ENCODE data around the gene GAB3. TPM values are rescaled to one million over a fixed set of nuclear protein-coding genes. Genes with fewer than 3 reads are reported as not detected.
A peak's percentile ranks its signal among the peaks of the same experiment; 100 is the strongest.

The GAB3 gene
- total and polyA plus RNA-seq, 9 of the 15 experiments (the other 6 are each of a cell fraction or from before 2014, with no cell fraction given): 16.1 to 31.4 (median 20.2) TPM

DNA sequence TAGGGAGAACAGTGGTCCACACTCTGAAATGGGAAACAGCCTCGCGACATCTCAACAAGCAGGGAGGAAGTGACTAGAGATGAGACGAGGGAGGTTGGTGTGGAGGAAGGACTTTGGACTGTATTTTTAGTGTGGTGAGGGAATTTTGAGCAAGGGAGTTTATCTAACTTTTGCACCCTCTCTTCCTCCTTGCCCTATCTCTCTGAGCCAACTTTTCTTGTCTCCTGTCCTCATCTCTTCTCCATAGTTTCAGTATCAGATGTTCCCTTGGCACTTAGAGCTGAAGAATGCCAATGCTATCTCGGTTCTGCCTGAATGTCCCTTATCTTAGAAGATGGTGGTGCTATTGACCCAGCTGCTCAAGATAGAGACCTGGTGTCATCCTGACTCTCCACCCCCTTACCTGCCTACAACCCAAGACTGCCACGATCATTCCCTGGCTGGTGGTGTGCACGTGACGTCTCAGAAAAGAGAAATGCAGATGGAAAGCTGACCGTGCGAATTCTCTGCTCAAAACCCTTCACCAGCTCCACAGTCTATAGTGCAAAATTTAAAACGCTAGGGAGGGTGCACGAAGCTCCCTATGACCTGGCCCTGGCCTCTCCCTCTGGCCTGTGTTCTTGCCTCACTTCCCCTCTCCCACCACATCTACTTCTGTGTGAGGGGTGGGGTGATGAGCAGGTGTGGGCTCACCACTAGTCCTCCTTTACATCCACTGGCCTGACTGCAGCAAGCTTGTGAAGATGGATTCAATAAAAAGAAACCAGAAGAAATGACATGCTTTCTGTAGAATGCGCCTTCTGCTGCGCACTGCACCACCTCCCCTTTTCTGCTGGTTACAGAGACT, 33.5 kb upstream of the GAB3 start (continued):
- TF ChIP-seq EP300 (IDR thresholded peaks at IDR 0.05; ENCODE audit: low read length): peak; percentile 53; the same call in 1 of the 2 replicates
- TF ChIP-seq, protein P1, sequence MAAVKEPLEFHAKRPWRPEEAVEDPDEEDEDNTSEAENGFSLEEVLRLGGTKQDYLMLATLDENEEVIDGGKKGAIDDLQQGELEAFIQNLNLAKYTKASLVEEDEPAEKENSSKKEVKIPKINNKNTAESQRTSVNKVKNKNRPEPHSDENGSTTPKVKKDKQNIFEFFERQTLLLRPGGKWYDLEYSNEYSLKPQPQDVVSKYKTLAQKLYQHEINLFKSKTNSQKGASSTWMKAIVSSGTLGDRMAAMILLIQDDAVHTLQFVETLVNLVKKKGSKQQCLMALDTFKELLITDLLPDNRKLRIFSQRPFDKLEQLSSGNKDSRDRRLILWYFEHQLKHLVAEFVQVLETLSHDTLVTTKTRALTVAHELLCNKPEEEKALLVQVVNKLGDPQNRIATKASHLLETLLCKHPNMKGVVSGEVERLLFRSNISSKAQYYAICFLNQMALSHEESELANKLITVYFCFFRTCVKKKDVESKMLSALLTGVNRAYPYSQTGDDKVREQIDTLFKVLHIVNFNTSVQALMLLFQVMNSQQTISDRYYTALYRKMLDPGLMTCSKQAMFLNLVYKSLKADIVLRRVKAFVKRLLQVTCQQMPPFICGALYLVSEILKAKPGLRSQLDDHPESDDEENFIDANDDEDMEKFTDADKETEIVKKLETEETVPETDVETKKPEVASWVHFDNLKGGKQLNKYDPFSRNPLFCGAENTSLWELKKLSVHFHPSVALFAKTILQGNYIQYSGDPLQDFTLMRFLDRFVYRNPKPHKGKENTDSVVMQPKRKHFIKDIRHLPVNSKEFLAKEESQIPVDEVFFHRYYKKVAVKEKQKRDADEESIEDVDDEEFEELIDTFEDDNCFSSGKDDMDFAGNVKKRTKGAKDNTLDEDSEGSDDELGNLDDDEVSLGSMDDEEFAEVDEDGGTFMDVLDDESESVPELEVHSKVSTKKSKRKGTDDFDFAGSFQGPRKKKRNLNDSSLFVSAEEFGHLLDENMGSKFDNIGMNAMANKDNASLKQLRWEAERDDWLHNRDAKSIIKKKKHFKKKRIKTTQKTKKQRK (IDR thresholded peaks at IDR 0.05; ENCODE audit: borderline replicate concordance, low read depth, low read length): no peak
- TF ChIP-seq POLR2B (IDR thresholded peaks at IDR 0.05; ENCODE audit: low read depth, partially characterized antibody): no peak
- TF ChIP-seq, protein P2, sequence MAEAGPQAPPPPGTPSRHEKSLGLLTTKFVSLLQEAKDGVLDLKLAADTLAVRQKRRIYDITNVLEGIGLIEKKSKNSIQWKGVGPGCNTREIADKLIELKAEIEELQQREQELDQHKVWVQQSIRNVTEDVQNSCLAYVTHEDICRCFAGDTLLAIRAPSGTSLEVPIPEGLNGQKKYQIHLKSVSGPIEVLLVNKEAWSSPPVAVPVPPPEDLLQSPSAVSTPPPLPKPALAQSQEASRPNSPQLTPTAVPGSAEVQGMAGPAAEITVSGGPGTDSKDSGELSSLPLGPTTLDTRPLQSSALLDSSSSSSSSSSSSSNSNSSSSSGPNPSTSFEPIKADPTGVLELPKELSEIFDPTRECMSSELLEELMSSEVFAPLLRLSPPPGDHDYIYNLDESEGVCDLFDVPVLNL (CRISPR knock-in tag; IDR thresholded peaks at IDR 0.05; ENCODE audit: low read depth): no peak
- TF ChIP-seq ZFP30 (CRISPR knock-in tag; IDR thresholded peaks at IDR 0.05; ENCODE audit: borderline replicate concordance): no peak
- TF ChIP-seq ZNF75A (CRISPR knock-in tag; IDR thresholded peaks at IDR 0.05): no peak
- peak; percentile 65 for TF ChIP-seq DPF2 (IDR thresholded peaks at IDR 0.05)
- no peak for TF ChIP-seq MTF1 (CRISPR knock-in tag; IDR thresholded peaks at IDR 0.05; ENCODE audit: borderline replicate concordance)
- TF ChIP-seq, protein P3, sequence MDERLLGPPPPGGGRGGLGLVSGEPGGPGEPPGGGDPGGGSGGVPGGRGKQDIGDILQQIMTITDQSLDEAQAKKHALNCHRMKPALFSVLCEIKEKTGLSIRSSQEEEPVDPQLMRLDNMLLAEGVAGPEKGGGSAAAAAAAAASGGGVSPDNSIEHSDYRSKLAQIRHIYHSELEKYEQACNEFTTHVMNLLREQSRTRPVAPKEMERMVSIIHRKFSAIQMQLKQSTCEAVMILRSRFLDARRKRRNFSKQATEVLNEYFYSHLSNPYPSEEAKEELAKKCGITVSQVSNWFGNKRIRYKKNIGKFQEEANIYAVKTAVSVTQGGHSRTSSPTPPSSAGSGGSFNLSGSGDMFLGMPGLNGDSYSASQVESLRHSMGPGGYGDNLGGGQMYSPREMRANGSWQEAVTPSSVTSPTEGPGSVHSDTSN (CRISPR knock-in tag; IDR thresholded peaks at IDR 0.05; ENCODE audit: low read depth): no peak
- TF ChIP-seq, protein P3 (tag; conservative IDR thresholded peaks at IDR 0.05; ENCODE audit: low read depth): no peak
- TF ChIP-seq, protein P4, sequence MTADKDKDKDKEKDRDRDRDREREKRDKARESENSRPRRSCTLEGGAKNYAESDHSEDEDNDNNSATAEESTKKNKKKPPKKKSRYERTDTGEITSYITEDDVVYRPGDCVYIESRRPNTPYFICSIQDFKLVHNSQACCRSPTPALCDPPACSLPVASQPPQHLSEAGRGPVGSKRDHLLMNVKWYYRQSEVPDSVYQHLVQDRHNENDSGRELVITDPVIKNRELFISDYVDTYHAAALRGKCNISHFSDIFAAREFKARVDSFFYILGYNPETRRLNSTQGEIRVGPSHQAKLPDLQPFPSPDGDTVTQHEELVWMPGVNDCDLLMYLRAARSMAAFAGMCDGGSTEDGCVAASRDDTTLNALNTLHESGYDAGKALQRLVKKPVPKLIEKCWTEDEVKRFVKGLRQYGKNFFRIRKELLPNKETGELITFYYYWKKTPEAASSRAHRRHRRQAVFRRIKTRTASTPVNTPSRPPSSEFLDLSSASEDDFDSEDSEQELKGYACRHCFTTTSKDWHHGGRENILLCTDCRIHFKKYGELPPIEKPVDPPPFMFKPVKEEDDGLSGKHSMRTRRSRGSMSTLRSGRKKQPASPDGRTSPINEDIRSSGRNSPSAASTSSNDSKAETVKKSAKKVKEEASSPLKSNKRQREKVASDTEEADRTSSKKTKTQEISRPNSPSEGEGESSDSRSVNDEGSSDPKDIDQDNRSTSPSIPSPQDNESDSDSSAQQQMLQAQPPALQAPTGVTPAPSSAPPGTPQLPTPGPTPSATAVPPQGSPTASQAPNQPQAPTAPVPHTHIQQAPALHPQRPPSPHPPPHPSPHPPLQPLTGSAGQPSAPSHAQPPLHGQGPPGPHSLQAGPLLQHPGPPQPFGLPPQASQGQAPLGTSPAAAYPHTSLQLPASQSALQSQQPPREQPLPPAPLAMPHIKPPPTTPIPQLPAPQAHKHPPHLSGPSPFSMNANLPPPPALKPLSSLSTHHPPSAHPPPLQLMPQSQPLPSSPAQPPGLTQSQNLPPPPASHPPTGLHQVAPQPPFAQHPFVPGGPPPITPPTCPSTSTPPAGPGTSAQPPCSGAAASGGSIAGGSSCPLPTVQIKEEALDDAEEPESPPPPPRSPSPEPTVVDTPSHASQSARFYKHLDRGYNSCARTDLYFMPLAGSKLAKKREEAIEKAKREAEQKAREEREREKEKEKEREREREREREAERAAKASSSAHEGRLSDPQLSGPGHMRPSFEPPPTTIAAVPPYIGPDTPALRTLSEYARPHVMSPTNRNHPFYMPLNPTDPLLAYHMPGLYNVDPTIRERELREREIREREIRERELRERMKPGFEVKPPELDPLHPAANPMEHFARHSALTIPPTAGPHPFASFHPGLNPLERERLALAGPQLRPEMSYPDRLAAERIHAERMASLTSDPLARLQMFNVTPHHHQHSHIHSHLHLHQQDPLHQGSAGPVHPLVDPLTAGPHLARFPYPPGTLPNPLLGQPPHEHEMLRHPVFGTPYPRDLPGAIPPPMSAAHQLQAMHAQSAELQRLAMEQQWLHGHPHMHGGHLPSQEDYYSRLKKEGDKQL (CRISPR knock-in tag; IDR thresholded peaks at IDR 0.05; ENCODE audit: borderline replicate concordance): no peak
- TF ChIP-seq SUPT5H (IDR thresholded peaks at IDR 0.05): peak; percentile 49; the same call in 1 of the 2 replicates
- TF ChIP-seq HDGF (IDR thresholded peaks at IDR 0.05): no peak
- TF ChIP-seq KHSRP (IDR thresholded peaks at IDR 0.05): no peak

Measured in K562 (cell line).